ENCODE measurements around the gene USP17L18.
"Not testable (repeated sequence)": the region's sequence is repeated elsewhere in the genome, so short reads cannot be mapped to it uniquely, and the experiment has no call there.

GRCh38 chr4:9234085-9234484, 14.3 kb upstream of the USP17L18 start, which contains the start of gene USP17L15:
- TF ChIP-seq, protein P1, sequence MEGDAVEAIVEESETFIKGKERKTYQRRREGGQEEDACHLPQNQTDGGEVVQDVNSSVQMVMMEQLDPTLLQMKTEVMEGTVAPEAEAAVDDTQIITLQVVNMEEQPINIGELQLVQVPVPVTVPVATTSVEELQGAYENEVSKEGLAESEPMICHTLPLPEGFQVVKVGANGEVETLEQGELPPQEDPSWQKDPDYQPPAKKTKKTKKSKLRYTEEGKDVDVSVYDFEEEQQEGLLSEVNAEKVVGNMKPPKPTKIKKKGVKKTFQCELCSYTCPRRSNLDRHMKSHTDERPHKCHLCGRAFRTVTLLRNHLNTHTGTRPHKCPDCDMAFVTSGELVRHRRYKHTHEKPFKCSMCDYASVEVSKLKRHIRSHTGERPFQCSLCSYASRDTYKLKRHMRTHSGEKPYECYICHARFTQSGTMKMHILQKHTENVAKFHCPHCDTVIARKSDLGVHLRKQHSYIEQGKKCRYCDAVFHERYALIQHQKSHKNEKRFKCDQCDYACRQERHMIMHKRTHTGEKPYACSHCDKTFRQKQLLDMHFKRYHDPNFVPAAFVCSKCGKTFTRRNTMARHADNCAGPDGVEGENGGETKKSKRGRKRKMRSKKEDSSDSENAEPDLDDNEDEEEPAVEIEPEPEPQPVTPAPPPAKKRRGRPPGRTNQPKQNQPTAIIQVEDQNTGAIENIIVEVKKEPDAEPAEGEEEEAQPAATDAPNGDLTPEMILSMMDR (IDR thresholded peaks at IDR 0.05; ENCODE audit: low read depth, low read length, poor library complexity, severe bottlenecking): not testable (repeated sequence)
- TF ChIP-seq EZH2phosphoT487 (IDR thresholded peaks at IDR 0.05; ENCODE audit: borderline replicate concordance, low read length): not testable (repeated sequence)
